ENCODE results near the gene KCTD21. TPM values are rescaled to one million over a fixed set of nuclear protein-coding genes. Genes with fewer than 3 reads are reported as not detected.

Gene KCTD21
- total and polyA plus RNA-seq, 2 donors (not counting 1 experiment from before 2014, with no cell fraction given): 4.3 to 8.0 TPM

- ChIA-PET POLR2A (interaction anchor here (0.6 to 0.7 kb wide), 2 partner anchors 41 to 59 kb away, joined by 3 to 4 read pairs; no protein-coding TSS in a partner anchor), CTCF (interaction anchor here (1.0 to 1.6 kb wide), 2 partner anchors 143 to 427 kb away, joined by 3 to 8 read pairs; partner anchors contain the start of gene INTS4)
- TF ChIP-seq EZH2 (IDR thresholded peaks at IDR 0.05; ENCODE audit: borderline replicate concordance, insufficient read depth, low read depth, low read length, poor library complexity, severe bottlenecking): no peak
- TF ChIP-seq CTCF (IDR thresholded peaks at IDR 0.05): no peak
- peaks cover 36% of the 10 kb centered on the region for H3K4me1 Mint-ChIP-seq
- Histone ChIP-seq H2AFZ (ENCODE audit: insufficient read depth, low read depth, low read length, poor library complexity, severe bottlenecking) (no peak overlapping the region), H3K4me3 (ENCODE audit: control extremely low read depth in 1 of 5, extremely low read depth in 1 of 5, insufficient read depth in 1 of 5, low read depth in 2 of 5, low read length in 4 of 5) (peak overlapping the region in 1 of 5 experiments; percentile 86), H4K20me1 (ENCODE audit: control insufficient read depth, insufficient read depth, low read length, poor library complexity, severe bottlenecking) (no peaks in the 10 kb centered on the region), H3K4me1 (ENCODE audit: control insufficient read depth in 2 of 2, insufficient read depth in 2 of 2, low read length in 2 of 2) (peaks cover 18 to 28% of the 10 kb centered on the region in 2 donors), H3K4me2 (replicated peaks; ENCODE audit: low read depth, low read length, poor library complexity, severe bottlenecking) (peak overlapping the region; percentile 90), H3K36me3 (replicated peaks in 1 of 2; ENCODE audit: control extremely low read depth in 1 of 2, control insufficient read depth in 1 of 2, extremely low read depth in 1 of 2, insufficient read depth in 2 of 2, low read length in 1 of 2) (peaks cover 2% of the 10 kb centered on the region in 2 experiments), H3K27me3 (replicated peaks in 1 of 4; ENCODE audit: control extremely low read depth in 1 of 4, control insufficient read depth in 3 of 4, insufficient read depth in 4 of 4, low read length in 3 of 4) (no peaks in the 10 kb centered on the region), H3K9ac (ENCODE audit: low read length) (no peak overlapping the region), H3K79me2 (ENCODE audit: control insufficient read depth, insufficient read depth, low read length) (peaks cover 18% of the 10 kb centered on the region), H3K9me3 (ENCODE audit: control extremely low read depth in 1 of 3, control insufficient read depth in 2 of 3, insufficient read depth in 1 of 3, low read length in 2 of 3) (no peaks in the 10 kb centered on the region), H3K27ac (ENCODE audit: low read length in 2 of 2) (no peak overlapping the region)
- peak overlapping the region; percentile 99 for H3K4me3 Mint-ChIP-seq
- H3K27me3 Mint-ChIP-seq: no peaks in the 10 kb centered on the region
- H3K9me3 Mint-ChIP-seq (ENCODE audit: insufficient read depth): no peaks in the 10 kb centered on the region
- no peak for ATAC-seq (ENCODE audit: low read depth)
- intact Hi-C loops (cut with micrococcal nuclease): loop anchor here (2.0 to 10.0 kb wide), 5 partner anchors 143 to 1693 kb away; partner anchors contain the start of genes EMSY, GAB2, INTS4 and NARS2
- WGBS (ENCODE audit: insufficient coverage): 100% methylated on average over 2 of the region's 4 CpGs
- DNase-seq: no peak
- peak overlapping the region; percentile 69 for H3K27ac Mint-ChIP-seq
These were observed 50.1 kb downstream of the KCTD21 start for GRCh38 chr11:78138291-78138690.

GRCh38 chr11:78132475-78132874, 56.0 kb downstream of the KCTD21 start:
- WGBS (ENCODE audit: insufficient coverage): 100% methylated on average over 1 of the region's 2 CpGs
- Histone ChIP-seq H3K4me3 (ENCODE audit: control extremely low read depth in 1 of 5, extremely low read depth in 1 of 5, insufficient read depth in 1 of 5, low read depth in 2 of 5, low read length in 4 of 5) (no peak overlapping the region), H3K27ac (ENCODE audit: low read length in 2 of 2) (no peak overlapping the region), H3K4me2 (replicated peaks; ENCODE audit: low read depth, low read length, poor library complexity, severe bottlenecking) (no peak overlapping the region), H3K79me2 (ENCODE audit: control insufficient read depth, insufficient read depth, low read length) (peaks cover 29% of the 10 kb centered on the region), H2AFZ (ENCODE audit: insufficient read depth, low read depth, low read length, poor library complexity, severe bottlenecking) (no peak overlapping the region), H3K9ac (ENCODE audit: low read length) (no peak overlapping the region), H4K20me1 (ENCODE audit: control insufficient read depth, insufficient read depth, low read length, poor library complexity, severe bottlenecking) (no peaks in the 10 kb centered on the region), H3K27me3 (replicated peaks in 1 of 4; ENCODE audit: control extremely low read depth in 1 of 4, control insufficient read depth in 3 of 4, insufficient read depth in 4 of 4, low read length in 3 of 4) (no peaks in the 10 kb centered on the region), H3K36me3 (replicated peaks in 1 of 2; ENCODE audit: control extremely low read depth in 1 of 2, control insufficient read depth in 1 of 2, extremely low read depth in 1 of 2, insufficient read depth in 2 of 2, low read length in 1 of 2) (peaks cover 2 to 4% of the 10 kb centered on the region in 2 experiments), H3K4me1 (ENCODE audit: control insufficient read depth in 2 of 2, insufficient read depth in 2 of 2, low read length in 2 of 2) (no peaks in the 10 kb centered on the region), H3K9me3 (ENCODE audit: control extremely low read depth in 1 of 3, control insufficient read depth in 2 of 3, insufficient read depth in 1 of 3, low read length in 2 of 3) (no peaks in the 10 kb centered on the region)
- Mint-ChIP-seq H3K4me1 (peaks cover 2% of the 10 kb centered on the region), H3K27me3 (no peaks in the 10 kb centered on the region), H3K27ac (no peak overlapping the region), H3K4me3 (no peak overlapping the region), H3K9me3 (ENCODE audit: insufficient read depth) (no peaks in the 10 kb centered on the region)
- ATAC-seq (ENCODE audit: low read depth) (no peak), DNase-seq (no peak)
- TF ChIP-seq EZH2 (IDR thresholded peaks at IDR 0.05; ENCODE audit: borderline replicate concordance, insufficient read depth, low read depth, low read length, poor library complexity, severe bottlenecking) (no peak), CTCF (IDR thresholded peaks at IDR 0.05) (no peak)
- CTCF ChIA-PET: no interaction called here
- intact Hi-C loops (cut with micrococcal nuclease): loop anchor here (10.0 kb wide), 1 partner anchor 1688 kb away; the partner anchor contains the start of gene EMSY
- POLR2A ChIA-PET: no interaction called here
